GM12801 (cell line): ENCODE results near the gene FUBP3.

Experiments used
- TF ChIP-seq, protein P1 (sequence below): IDR thresholded peaks from one replicate; pipeline ENCODE4 v1.5.1; 2011; ENCODE audit warnings: control low read depth; ENCODE audit not compliant: insufficient read length; ENCODE audit errors: extremely low read depth

FUBP3 gene

DNA sequence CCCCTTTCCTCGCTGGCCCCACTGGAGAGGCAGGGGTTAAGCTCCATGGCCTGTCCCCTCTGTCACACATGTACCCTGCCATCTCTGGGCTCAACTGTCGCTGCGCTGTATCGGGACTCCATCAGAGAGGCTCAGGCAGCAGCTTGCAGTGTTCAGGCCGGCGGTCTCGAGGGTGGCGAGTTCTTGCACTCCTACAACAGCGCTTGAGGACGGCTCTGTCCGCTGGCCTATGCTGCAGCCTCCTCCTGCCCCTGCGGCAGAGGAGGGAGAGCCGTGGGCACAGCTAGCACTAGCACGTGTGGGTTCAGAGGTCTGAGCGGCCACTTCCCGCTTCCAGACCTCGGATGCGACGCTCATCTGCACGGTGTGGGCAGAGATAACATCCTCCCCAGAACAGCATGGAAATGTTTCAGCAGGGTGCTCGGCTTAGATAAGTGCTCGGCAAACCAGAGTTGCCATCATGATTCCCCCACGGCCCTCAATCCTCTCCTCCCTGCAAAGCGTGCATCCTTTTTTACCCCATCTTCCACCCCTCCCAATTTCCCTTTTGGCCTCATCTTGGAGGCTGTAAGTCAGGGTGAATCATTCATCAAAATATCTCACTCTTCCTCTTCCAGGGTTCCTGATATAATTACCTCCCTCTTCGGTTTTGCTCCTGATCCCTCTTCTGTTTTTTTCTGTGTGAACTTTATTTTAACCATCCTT, 41.9 kb upstream of the FUBP3 start:
- TF ChIP-seq, protein P1, sequence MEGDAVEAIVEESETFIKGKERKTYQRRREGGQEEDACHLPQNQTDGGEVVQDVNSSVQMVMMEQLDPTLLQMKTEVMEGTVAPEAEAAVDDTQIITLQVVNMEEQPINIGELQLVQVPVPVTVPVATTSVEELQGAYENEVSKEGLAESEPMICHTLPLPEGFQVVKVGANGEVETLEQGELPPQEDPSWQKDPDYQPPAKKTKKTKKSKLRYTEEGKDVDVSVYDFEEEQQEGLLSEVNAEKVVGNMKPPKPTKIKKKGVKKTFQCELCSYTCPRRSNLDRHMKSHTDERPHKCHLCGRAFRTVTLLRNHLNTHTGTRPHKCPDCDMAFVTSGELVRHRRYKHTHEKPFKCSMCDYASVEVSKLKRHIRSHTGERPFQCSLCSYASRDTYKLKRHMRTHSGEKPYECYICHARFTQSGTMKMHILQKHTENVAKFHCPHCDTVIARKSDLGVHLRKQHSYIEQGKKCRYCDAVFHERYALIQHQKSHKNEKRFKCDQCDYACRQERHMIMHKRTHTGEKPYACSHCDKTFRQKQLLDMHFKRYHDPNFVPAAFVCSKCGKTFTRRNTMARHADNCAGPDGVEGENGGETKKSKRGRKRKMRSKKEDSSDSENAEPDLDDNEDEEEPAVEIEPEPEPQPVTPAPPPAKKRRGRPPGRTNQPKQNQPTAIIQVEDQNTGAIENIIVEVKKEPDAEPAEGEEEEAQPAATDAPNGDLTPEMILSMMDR, result no peak

GRCh38 chr9:130539420-130540223, 39.8 kb upstream of the FUBP3 start:
- TF ChIP-seq, protein P1, result no peak

GRCh38 chr9:130541533-130541932, 37.8 kb upstream of the FUBP3 start:
- TF ChIP-seq, protein P1, result no peak

DNA sequence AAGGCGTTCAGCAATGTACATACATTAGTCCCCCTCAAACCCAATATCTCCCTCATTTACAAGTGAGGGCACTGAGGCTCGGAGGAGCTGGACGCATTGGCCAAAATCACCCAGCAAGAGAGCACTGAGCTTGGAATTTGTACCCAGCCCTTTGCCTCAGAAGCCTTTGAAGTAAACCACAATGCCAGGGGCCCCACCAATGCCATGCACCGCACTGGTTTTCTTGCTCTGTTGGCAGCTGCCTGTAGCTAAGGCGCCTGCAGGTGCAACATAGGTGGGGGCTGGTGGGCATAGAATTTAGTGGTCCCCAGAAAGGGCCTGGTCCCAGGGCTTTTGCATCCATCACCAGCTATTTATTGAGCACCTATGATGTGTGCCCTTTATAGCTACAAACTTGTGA, 37.3 kb upstream of the FUBP3 start:
- TF ChIP-seq, protein P1, result no peak

- TF ChIP-seq, protein P1, result no peak
Measured at GRCh38 chr9:130542457-130543228, 36.7 kb upstream of the FUBP3 start.

DNA sequence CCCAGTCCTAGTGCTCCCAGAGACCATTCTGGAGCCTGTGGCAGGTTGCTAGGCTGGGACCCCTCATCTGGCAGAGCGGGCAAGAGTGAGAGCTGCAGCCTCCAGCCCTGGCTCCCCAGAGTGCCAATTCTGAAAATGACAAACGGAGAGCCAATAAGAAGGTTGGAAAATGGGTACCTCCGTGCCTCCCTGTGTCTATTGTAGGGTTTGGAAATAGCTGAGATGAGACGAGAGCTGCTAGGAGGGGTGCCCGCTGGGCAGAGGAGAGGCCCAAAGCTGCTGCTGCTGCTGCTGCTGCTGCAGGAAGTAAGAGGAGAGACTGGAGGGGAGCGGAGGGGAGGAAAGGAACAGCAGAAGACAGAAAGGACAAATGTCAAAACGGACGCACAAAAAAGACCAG, 36.0 kb upstream of the FUBP3 start:
- TF ChIP-seq, protein P1, result no peak

DNA sequence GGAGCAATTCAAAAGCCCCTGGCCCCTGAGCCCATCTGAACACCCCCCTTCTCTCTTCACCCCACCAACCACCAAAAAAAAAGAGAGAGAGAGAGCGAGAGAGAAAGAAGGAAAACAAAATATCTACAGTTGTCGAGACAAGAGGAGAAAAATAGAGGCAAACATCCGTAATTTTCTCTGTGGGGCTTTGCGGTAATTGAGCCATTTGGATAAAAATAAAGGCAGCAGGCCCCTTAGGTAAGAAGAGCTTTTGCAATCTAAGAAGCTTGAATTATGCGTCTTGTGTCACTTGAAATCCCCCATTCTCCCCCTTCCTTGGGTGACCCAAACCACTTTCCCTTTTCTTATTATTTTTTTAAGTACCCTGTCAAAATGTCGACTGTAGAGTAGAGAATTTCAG, 35.5 kb upstream of the FUBP3 start:
- TF ChIP-seq, protein P1, result no peak
